Measurements from ENCODE around the gene TRIOBP. TPM values are rescaled to one million over a fixed set of nuclear protein-coding genes. Genes with fewer than 3 reads are reported as not detected.

The TRIOBP gene
- total RNA-seq, 1 experiment from 2014 or later: 28.7 TPM

- BruUV-seq (replicated peaks): no TSS peak
- Histone ChIP-seq H3K36me3 (ENCODE audit: insufficient read depth, low read length, poor library complexity, severe bottlenecking) (peaks cover under 1% of the 10 kb centered on the region), H3K4me1 (ENCODE audit: insufficient read depth, low read length, poor library complexity, severe bottlenecking) (peaks cover 21% of the 10 kb centered on the region), H3K4me3 (ENCODE audit: low read depth, low read length, poor library complexity, severe bottlenecking) (peak overlapping the region; percentile 85), H3K27me3 (replicated peaks; ENCODE audit: insufficient read depth, low read depth, low read length, poor library complexity) (no peaks in the 10 kb centered on the region), H3K9me3 (ENCODE audit: low read depth, low read length, poor library complexity, severe bottlenecking) (no peaks in the 10 kb centered on the region), H3K27ac (ENCODE audit: low read depth, low read length, poor library complexity, severe bottlenecking) (peak overlapping the region; percentile 51)
- no peak for DNase-seq (ENCODE audit: low spot score)
- no peak for TF ChIP-seq EZH2 (IDR thresholded peaks at IDR 0.05; ENCODE audit: borderline replicate concordance, low read depth, low read length, poor library complexity, severe bottlenecking)
- TF ChIP-seq CTCF (conservative IDR thresholded peaks at IDR 0.05; ENCODE audit: low read depth, low read length): no peak
- intact Hi-C loops (cut with micrococcal nuclease; ENCODE audit: unreplicated experiment): no loop called here
- ChIA-PET CTCF (interaction anchor here (1.2 kb wide), 1 partner anchor 21 kb away, joined by 6 read pairs; no protein-coding TSS in a partner anchor), POLR2A (ENCODE audit: low non-redundant PET) (no interaction called here)
These were observed 36.7 kb upstream of the TRIOBP start for GRCh38 chr22:37659897-37660708.

GRCh38 chr22:37660709-37661045 is 36.2 kb upstream of the TRIOBP start:
- Histone ChIP-seq H3K4me3 (ENCODE audit: low read depth, low read length, poor library complexity, severe bottlenecking) (peak overlapping the region; percentile 85), H3K36me3 (ENCODE audit: insufficient read depth, low read length, poor library complexity, severe bottlenecking) (peaks cover 6% of the 10 kb centered on the region), H3K9me3 (ENCODE audit: low read depth, low read length, poor library complexity, severe bottlenecking) (no peaks in the 10 kb centered on the region), H3K27me3 (replicated peaks; ENCODE audit: insufficient read depth, low read depth, low read length, poor library complexity) (no peaks in the 10 kb centered on the region), H3K27ac (ENCODE audit: low read depth, low read length, poor library complexity, severe bottlenecking) (no peak overlapping the region), H3K4me1 (ENCODE audit: insufficient read depth, low read length, poor library complexity, severe bottlenecking) (peaks cover 21% of the 10 kb centered on the region)
- intact Hi-C loops (cut with micrococcal nuclease; ENCODE audit: unreplicated experiment): no loop called here
- ChIA-PET CTCF (interaction anchor here (1.0 to 1.3 kb wide), 3 partner anchors 20 to 121 kb away, joined by 3 to 6 read pairs (median 4); no protein-coding TSS in a partner anchor), POLR2A (ENCODE audit: low non-redundant PET) (no interaction called here)
- no TSS peak for BruUV-seq (replicated peaks)
- no peak for DNase-seq (ENCODE audit: low spot score)
- TF ChIP-seq EZH2 (IDR thresholded peaks at IDR 0.05; ENCODE audit: borderline replicate concordance, low read depth, low read length, poor library complexity, severe bottlenecking): no peak
- no peak for TF ChIP-seq CTCF (conservative IDR thresholded peaks at IDR 0.05; ENCODE audit: low read depth, low read length)

GRCh38 chr22:37661160-37661924 is 35.5 kb upstream of the TRIOBP start:
- intact Hi-C loops (cut with micrococcal nuclease; ENCODE audit: unreplicated experiment): no loop called here

More at GRCh38 chr22:37661160-37661924, 35.5 kb upstream of the TRIOBP start:
- Histone ChIP-seq H3K4me1 (ENCODE audit: insufficient read depth, low read length, poor library complexity, severe bottlenecking) (peaks cover 21% of the 10 kb centered on the region), H3K27me3 (replicated peaks; ENCODE audit: insufficient read depth, low read depth, low read length, poor library complexity) (no peaks in the 10 kb centered on the region), H3K36me3 (ENCODE audit: insufficient read depth, low read length, poor library complexity, severe bottlenecking) (peaks cover 12% of the 10 kb centered on the region), H3K9me3 (ENCODE audit: low read depth, low read length, poor library complexity, severe bottlenecking) (no peaks in the 10 kb centered on the region), H3K4me3 (ENCODE audit: low read depth, low read length, poor library complexity, severe bottlenecking) (no peak overlapping the region), H3K27ac (ENCODE audit: low read depth, low read length, poor library complexity, severe bottlenecking) (no peak overlapping the region)
- TF ChIP-seq CTCF (conservative IDR thresholded peaks at IDR 0.05; ENCODE audit: low read depth, low read length) (peak; percentile 63), EZH2 (IDR thresholded peaks at IDR 0.05; ENCODE audit: borderline replicate concordance, low read depth, low read length, poor library complexity, severe bottlenecking) (no peak)
- BruUV-seq (replicated peaks): no TSS peak
- peak; percentile 79 for DNase-seq (ENCODE audit: low spot score)
- POLR2A ChIA-PET (ENCODE audit: low non-redundant PET): interaction anchor here (0.6 kb wide), 1 partner anchor 15 kb away, joined by 4 read pairs; no protein-coding TSS in a partner anchor
- CTCF ChIA-PET: interaction anchor here (0.9 to 1.3 kb wide), 6 partner anchors 14 to 120 kb away, joined by 3 to 6 read pairs (median 4); partner anchors contain the start of gene LGALS1
